ENCODE data around the gene CADPS. TPM values are rescaled to one million over a fixed set of nuclear protein-coding genes. Genes with fewer than 3 reads are reported as not detected.

CADPS gene
- total RNA-seq, 1 experiment from 2014 or later, result not detected

DNA sequence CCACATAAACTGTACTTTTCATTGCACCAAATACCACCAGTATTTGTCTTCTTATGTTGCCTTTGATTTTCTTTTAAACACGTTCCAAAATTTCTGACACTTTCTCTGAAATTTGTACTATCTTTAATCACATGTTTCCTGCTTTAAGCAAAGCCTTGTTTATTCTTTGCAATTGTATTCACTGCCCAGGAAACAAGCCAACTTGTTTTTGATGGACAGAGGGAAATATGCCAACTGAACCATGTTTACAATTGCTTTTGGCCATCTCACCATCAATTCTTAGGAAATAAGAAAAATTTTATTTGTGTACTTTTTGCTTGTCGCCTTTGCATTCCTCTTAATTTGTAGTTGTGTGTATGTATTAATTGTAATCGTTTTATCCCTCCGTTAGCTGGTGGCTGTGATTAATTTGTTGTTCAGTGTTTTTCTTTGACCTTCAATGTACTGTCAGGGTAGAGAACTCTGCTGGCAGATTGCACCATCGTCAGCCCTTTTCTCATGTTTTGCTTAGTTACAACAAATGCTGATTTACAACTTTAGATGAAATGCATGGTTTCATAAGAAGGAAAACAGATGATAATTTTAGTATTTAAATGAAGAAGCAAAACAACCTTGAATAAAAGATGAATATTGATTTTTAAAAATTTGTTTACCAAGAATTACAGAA lies 482.5 kb downstream of the CADPS start:
- Histone ChIP-seq H3K27me3 (ENCODE audit: control insufficient read depth, insufficient read depth, low read length) (no peaks in the 10 kb centered on the region; the same call in 1 of the 2 replicates), H3K4me3 (ENCODE audit: low read depth in 2 of 2, low read length in 2 of 2) (no peak overlapping the region), H3K27ac (ENCODE audit: low read length) (no peak overlapping the region), H3K9me3 (ENCODE audit: control insufficient read depth, insufficient read depth, low read depth, low read length) (no peaks in the 10 kb centered on the region), H3K36me3 (ENCODE audit: control insufficient read depth, insufficient read depth, low read length) (no peaks in the 10 kb centered on the region), H3K4me1 (ENCODE audit: control insufficient read depth, insufficient read depth, low read length) (no peaks in the 10 kb centered on the region)
- intact Hi-C loops (cut with micrococcal nuclease; ENCODE audit: unreplicated experiment), result no loop called here
- ATAC-seq (no peak), DNase-seq (ENCODE audit: low read depth, low spot score) (no peak)
- in situ Hi-C loops (cut with HindIII; ENCODE audit: low pct_unique_long_range_greater_than_20kb, low sequenced_read_pairs), result no loop called here
- ChIA-PET CTCF (no interaction called here), POLR2A (no interaction called here)
- TF ChIP-seq POLR2AphosphoS5 (IDR thresholded peaks at IDR 0.05; ENCODE audit: low read depth, low read length) (no peak), SIN3A (IDR thresholded peaks at IDR 0.05; ENCODE audit: borderline replicate concordance, insufficient read depth, low read depth, low read length) (no peak), TCF7L2 (IDR thresholded peaks at IDR 0.05; ENCODE audit: low read depth, low read length) (no peak)
- TF ChIP-seq, protein P1, sequence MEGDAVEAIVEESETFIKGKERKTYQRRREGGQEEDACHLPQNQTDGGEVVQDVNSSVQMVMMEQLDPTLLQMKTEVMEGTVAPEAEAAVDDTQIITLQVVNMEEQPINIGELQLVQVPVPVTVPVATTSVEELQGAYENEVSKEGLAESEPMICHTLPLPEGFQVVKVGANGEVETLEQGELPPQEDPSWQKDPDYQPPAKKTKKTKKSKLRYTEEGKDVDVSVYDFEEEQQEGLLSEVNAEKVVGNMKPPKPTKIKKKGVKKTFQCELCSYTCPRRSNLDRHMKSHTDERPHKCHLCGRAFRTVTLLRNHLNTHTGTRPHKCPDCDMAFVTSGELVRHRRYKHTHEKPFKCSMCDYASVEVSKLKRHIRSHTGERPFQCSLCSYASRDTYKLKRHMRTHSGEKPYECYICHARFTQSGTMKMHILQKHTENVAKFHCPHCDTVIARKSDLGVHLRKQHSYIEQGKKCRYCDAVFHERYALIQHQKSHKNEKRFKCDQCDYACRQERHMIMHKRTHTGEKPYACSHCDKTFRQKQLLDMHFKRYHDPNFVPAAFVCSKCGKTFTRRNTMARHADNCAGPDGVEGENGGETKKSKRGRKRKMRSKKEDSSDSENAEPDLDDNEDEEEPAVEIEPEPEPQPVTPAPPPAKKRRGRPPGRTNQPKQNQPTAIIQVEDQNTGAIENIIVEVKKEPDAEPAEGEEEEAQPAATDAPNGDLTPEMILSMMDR (IDR thresholded peaks at IDR 0.05), result no peak
- TF ChIP-seq, protein P2, sequence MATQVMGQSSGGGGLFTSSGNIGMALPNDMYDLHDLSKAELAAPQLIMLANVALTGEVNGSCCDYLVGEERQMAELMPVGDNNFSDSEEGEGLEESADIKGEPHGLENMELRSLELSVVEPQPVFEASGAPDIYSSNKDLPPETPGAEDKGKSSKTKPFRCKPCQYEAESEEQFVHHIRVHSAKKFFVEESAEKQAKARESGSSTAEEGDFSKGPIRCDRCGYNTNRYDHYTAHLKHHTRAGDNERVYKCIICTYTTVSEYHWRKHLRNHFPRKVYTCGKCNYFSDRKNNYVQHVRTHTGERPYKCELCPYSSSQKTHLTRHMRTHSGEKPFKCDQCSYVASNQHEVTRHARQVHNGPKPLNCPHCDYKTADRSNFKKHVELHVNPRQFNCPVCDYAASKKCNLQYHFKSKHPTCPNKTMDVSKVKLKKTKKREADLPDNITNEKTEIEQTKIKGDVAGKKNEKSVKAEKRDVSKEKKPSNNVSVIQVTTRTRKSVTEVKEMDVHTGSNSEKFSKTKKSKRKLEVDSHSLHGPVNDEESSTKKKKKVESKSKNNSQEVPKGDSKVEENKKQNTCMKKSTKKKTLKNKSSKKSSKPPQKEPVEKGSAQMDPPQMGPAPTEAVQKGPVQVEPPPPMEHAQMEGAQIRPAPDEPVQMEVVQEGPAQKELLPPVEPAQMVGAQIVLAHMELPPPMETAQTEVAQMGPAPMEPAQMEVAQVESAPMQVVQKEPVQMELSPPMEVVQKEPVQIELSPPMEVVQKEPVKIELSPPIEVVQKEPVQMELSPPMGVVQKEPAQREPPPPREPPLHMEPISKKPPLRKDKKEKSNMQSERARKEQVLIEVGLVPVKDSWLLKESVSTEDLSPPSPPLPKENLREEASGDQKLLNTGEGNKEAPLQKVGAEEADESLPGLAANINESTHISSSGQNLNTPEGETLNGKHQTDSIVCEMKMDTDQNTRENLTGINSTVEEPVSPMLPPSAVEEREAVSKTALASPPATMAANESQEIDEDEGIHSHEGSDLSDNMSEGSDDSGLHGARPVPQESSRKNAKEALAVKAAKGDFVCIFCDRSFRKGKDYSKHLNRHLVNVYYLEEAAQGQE (IDR thresholded peaks at IDR 0.05; ENCODE audit: insufficient read depth in 1 of 2, low read depth in 2 of 2, low read length in 1 of 2), result no peak
- no TSS peak for BruUV-seq (replicated peaks)

DNA sequence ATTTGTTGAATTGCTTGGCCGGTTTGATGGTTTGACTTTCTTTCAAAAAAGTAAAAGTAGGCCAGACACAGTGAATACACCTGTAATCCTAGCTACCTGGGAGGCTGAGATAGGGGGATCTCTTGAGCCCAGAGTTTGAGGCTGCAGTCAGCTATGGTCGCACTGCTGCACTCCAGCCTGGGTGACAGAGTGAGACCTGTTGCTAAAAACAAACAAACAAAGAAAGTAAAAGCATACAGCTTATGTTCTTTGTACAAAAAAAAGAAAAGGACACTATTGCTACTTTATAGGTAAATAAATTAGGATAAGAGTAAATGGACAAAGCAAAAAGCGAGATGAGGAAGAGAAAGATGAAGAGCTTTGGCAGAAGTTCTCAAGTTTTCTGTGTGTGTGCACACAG lies 488.0 kb downstream of the CADPS start:
- BruUV-seq (replicated peaks), result no TSS peak
- ATAC-seq, result no peak
- POLR2A ChIA-PET, result no interaction called here

More for the DNA sequence above, 488.0 kb downstream of the CADPS start:
- no peak for DNase-seq (ENCODE audit: low read depth, low spot score)
- Histone ChIP-seq H3K36me3 (ENCODE audit: control insufficient read depth, insufficient read depth, low read length) (no peaks in the 10 kb centered on the region), H3K27ac (ENCODE audit: low read length) (no peak overlapping the region), H3K27me3 (ENCODE audit: control insufficient read depth, insufficient read depth, low read length) (no peaks in the 10 kb centered on the region; the same call in 1 of the 2 replicates), H3K9me3 (ENCODE audit: control insufficient read depth, insufficient read depth, low read depth, low read length) (no peaks in the 10 kb centered on the region), H3K4me3 (ENCODE audit: low read depth in 2 of 2, low read length in 2 of 2) (no peak overlapping the region), H3K4me1 (ENCODE audit: control insufficient read depth, insufficient read depth, low read length) (no peaks in the 10 kb centered on the region)
- CTCF ChIA-PET, result no interaction called here
- intact Hi-C loops (cut with micrococcal nuclease; ENCODE audit: unreplicated experiment) (no loop called here), in situ Hi-C loops (cut with HindIII; ENCODE audit: low pct_unique_long_range_greater_than_20kb, low sequenced_read_pairs) (no loop called here)
- TF ChIP-seq, protein P1 (IDR thresholded peaks at IDR 0.05), result no peak
- TF ChIP-seq TCF7L2 (IDR thresholded peaks at IDR 0.05; ENCODE audit: low read depth, low read length), result no peak
- TF ChIP-seq, protein P2 (IDR thresholded peaks at IDR 0.05; ENCODE audit: insufficient read depth in 1 of 2, low read depth in 2 of 2, low read length in 1 of 2), result no peak
- TF ChIP-seq SIN3A (IDR thresholded peaks at IDR 0.05; ENCODE audit: borderline replicate concordance, insufficient read depth, low read depth, low read length), result no peak
- TF ChIP-seq POLR2AphosphoS5 (IDR thresholded peaks at IDR 0.05; ENCODE audit: low read depth, low read length), result no peak
